K562 (cell line): Measurements from ENCODE around the gene AFDN. TPM values are rescaled to one million over a fixed set of nuclear protein-coding genes. Genes with fewer than 3 reads are reported as not detected.

Experiments used
- ATAC-seq: fragments of 200-7000 bp; cut with Tn5 transposase; 3 replicates; pipeline ENCODE4 v1.9.1; 2020; ENCODE audit warnings: moderate library complexity
- BruUV-seq: library from RNA; stranded (reverse); fragments of 400-500 nt; replicated peaks from 2 replicates; lab custom pipeline; 2021; lab: Mats Ljungman, UMichigan
- CTCF ChIA-PET: fragments of 300-600 bp; formaldehyde crosslinking; extraction: SDS; loops from one replicate; lab custom pipeline; 2021; ENCODE audit warnings: low intra/inter-chr PET ratio; lab: Yijun Ruan, JAX
- POLR2A ChIA-PET: fragments of 300-600, 350-650 bp; sonication (Branson Sonifier 250); formaldehyde crosslinking; extraction: SDS; loops from one replicate; lab custom pipeline; 2021; ENCODE audit warnings: antibody characterized with exemption, inconsistent platforms; lab: Yijun Ruan, JAX
- DNase-seq, 4 experiments: peaks; one replicate each; pipeline versions ENCODE4 v3.0.0 to v3.0.0-alpha.2; 2011 to 2018; ENCODE audit warnings: low spot score in 3 of 4, mixed read lengths in 3 of 4; ENCODE audit errors: extremely low read depth in 1 of 4
- FAIRE-seq: peaks from 2 replicates; lab custom pipeline; 2011; peaks lifted over from hg19 to GRCh38; lab: Jason Lieb, UNC
- H2AFZ ChIP-seq: 2 replicates; pipeline ENCODE4 v1.6.0; 2011; ENCODE audit warnings: low read depth, low read length, control low read depth, inconsistent platforms
- H3K27ac ChIP-seq: fragments of 200-600 bp; 3 replicates; pipeline ENCODE4 v1.8.0; 2011; ENCODE audit warnings: low read depth, mild to moderate bottlenecking, control low read depth, inconsistent platforms, low read length, moderate library complexity, mixed read lengths; ENCODE audit errors: extremely low read depth
- H3K27me3 ChIP-seq, 2 experiments: fragments of 300-600 bp in 1 of 2; 2 replicates in 1 of 2; 3 replicates in 1 of 2; pipeline versions ENCODE4 v1.6.0 to v1.8.0; 2011; ENCODE audit warnings: inconsistent platforms in 2 of 2, low read length in 2 of 2, mild to moderate bottlenecking in 1 of 2, mixed read lengths in 1 of 2, moderate library complexity in 1 of 2; ENCODE audit not compliant: control insufficient read depth in 2 of 2, insufficient read depth in 2 of 2
- H3K36me3 ChIP-seq: fragments of 300-600 bp; 3 replicates; pipeline ENCODE4 v1.8.0; 2011; ENCODE audit warnings: mild to moderate bottlenecking, low read length, inconsistent platforms; ENCODE audit not compliant: control insufficient read depth, insufficient read depth
- H3K4me1 ChIP-seq, 2 experiments: fragments of 200-600 bp in 1 of 2; replicated peaks in 1 of 2; 2 replicates in 1 of 2; 3 replicates in 1 of 2; pipeline versions ENCODE4 v1.5.1 to v1.8.0; 2011; ENCODE audit warnings: inconsistent platforms in 2 of 2, low read length in 2 of 2, mild to moderate bottlenecking in 1 of 2, mixed read lengths in 1 of 2, moderate library complexity in 1 of 2; ENCODE audit not compliant: control insufficient read depth in 2 of 2, insufficient read depth in 2 of 2
- H3K4me2 ChIP-seq: 2 replicates; pipeline ENCODE4 v1.6.1; 2011; ENCODE audit warnings: low read length, control low read depth, inconsistent platforms, mixed read lengths; ENCODE audit not compliant: insufficient read depth
- H3K4me3 ChIP-seq: fragments of 200-600 bp; sonication (generic), shearing (Covaris generic); 2 replicates; pipeline ENCODE4 v1.5.1; 2016; ENCODE audit warnings: control low read depth, inconsistent platforms
- H3K79me2 ChIP-seq: fragments of 200-600 bp; 3 replicates; pipeline ENCODE4 v1.8.0; 2011; ENCODE audit warnings: low read length, inconsistent platforms; ENCODE audit not compliant: control insufficient read depth, insufficient read depth
- H3K9ac ChIP-seq, 2 experiments: 2 replicates each; pipeline versions ENCODE4 v1.6.0 to v1.6.1; 2011; ENCODE audit warnings: low read depth in 2 of 2, low read length in 2 of 2, control low read depth in 1 of 2, inconsistent platforms in 1 of 2, mild to moderate bottlenecking in 1 of 2, mixed read lengths in 1 of 2; ENCODE audit not compliant: insufficient read depth in 1 of 2
- H3K9me1 ChIP-seq: one replicate; pipeline ENCODE4 v1.6.0; 2011; ENCODE audit warnings: inconsistent platforms, mild to moderate bottlenecking, low read length, moderate library complexity; ENCODE audit not compliant: control insufficient read depth, insufficient read depth
- H3K9me3 ChIP-seq: replicated peaks from 2 replicates; pipeline ENCODE4 v1.5.1; 2011; ENCODE audit warnings: low read depth, low read length, inconsistent platforms; ENCODE audit not compliant: control insufficient read depth, insufficient read depth
- H4K20me1 ChIP-seq: replicated peaks from 2 replicates; pipeline ENCODE4 v1.6.1; 2011; ENCODE audit warnings: low read length, inconsistent platforms, mixed read lengths; ENCODE audit not compliant: control insufficient read depth, insufficient read depth
- KLF1 ChIP-seq: fragments of 450-650 bp; IDR thresholded peaks from 2 replicates; pipeline ENCODE4 v1.6.1; 2016; ENCODE audit warnings: missing genetic modification characterization, missing compliant biosample characterization
- LARP7 ChIP-seq: fragments of 450-650 bp; IDR thresholded peaks from 2 replicates; pipeline ENCODE4 v1.6.1; 2016
- MAFF ChIP-seq: IDR thresholded peaks from 2 replicates; pipeline ENCODE4 v1.6.1; 2012; ENCODE audit warnings: low read length, improper control_type of control experiment
- MAFG ChIP-seq: fragments of 450-650 bp; conservative IDR thresholded peaks from 2 replicates; pipeline ENCODE4 v1.6.1; 2016; ENCODE audit warnings: missing genetic modification characterization, missing compliant biosample characterization
- MBD2 ChIP-seq: sonication (generic); IDR thresholded peaks from 2 replicates; pipeline ENCODE4 v1.6.1; 2016; ENCODE audit warnings: low read depth, borderline replicate concordance
- MCM3 ChIP-seq: fragments of 450-650 bp; IDR thresholded peaks from 2 replicates; pipeline ENCODE4 v1.6.1; 2016
- MLLT1 ChIP-seq, 2 experiments: fragments of 450-650 bp; IDR thresholded peaks; 2 replicates each; pipeline ENCODE4 v1.6.1; 2016
- NCOA1 ChIP-seq: fragments of 450-650 bp; IDR thresholded peaks from 2 replicates; pipeline ENCODE4 v1.6.1; 2016; ENCODE audit warnings: low read depth
- PYGO2 ChIP-seq: fragments of 450-650 bp; IDR thresholded peaks from 2 replicates; pipeline ENCODE4 v1.6.1; 2016; ENCODE audit warnings: mild to moderate bottlenecking, missing genetic modification characterization, moderate library complexity, missing compliant biosample characterization
- SRSF1 ChIP-seq: fragments of 200-400 bp; formaldehyde crosslinking; IDR thresholded peaks from 2 replicates; pipeline ENCODE4 v1.6.1; 2017; ENCODE audit warnings: mild to moderate bottlenecking, low read depth, low read length, moderate library complexity
- TFAP4 ChIP-seq: sonication (generic); formaldehyde crosslinking; IDR thresholded peaks from 2 replicates; pipeline ENCODE4 v1.8.0; 2022; ENCODE audit warnings: missing genetic modification reagents, mild to moderate bottlenecking, moderate library complexity, borderline replicate concordance
- THRAP3 ChIP-seq: fragments of 450-650 bp; IDR thresholded peaks from 2 replicates; pipeline ENCODE4 v1.6.1; 2016; ENCODE audit warnings: mild to moderate bottlenecking, inconsistent platforms, borderline replicate concordance
- ZNF143 ChIP-seq: sonication (generic); formaldehyde crosslinking; IDR thresholded peaks from 2 replicates; pipeline ENCODE4 v1.9.0; 2022; ENCODE audit warnings: mild to moderate bottlenecking, missing genetic modification reagents
- ZNF316 ChIP-seq: fragments of 450-650 bp; IDR thresholded peaks from 2 replicates; pipeline ENCODE4 v1.6.1; 2016
- ZNF507 ChIP-seq: conservative IDR thresholded peaks from 2 replicates; pipeline ENCODE4 v1.6.1; 2017; ENCODE audit warnings: missing genetic modification characterization, missing compliant biosample characterization
- ZNF644 ChIP-seq: fragments of 200-800 bp; sonication (Bioruptor generic); IDR thresholded peaks from 2 replicates; pipeline ENCODE4 v1.6.1; 2016; ENCODE audit warnings: low read depth, missing genetic modification characterization, missing compliant biosample characterization
- WGBS: fragments of 100-300 bp; shearing (Covaris generic); methylation state at CpG from one replicate; pipeline ENCODE4 v1.1.6; 2016; ENCODE audit warnings: low coverage, mixed read lengths; ENCODE audit not compliant: insufficient coverage; ENCODE audit errors: missing lambda C conversion rate; 5-methylcytosine and 5-hydroxymethylcytosine counted together
- in situ Hi-C: fragments of 300-500 bp; cut with MboI; formaldehyde crosslinking; loops from 4 replicates; pipeline ENCODE4 v1.15.0; 2018; ENCODE audit warnings: inconsistent platforms, mixed read lengths
- intact Hi-C: fragments of 100-400 bp; cut with micrococcal nuclease; formaldehyde crosslinking; loops from 2 replicates; pipeline ENCODE4 v1.14.2; 2022
- polyA plus RNA-seq, 8 experiments: library from polyadenylated mRNA; depleted of rRNA in 4 of 8; stranded (reverse) in 5 of 8; unstranded in 3 of 8; fragments of >200 nt; fragmentation: Nextera tagmentation in 2 of 8; fragmentation: Illumina TruSeq in 1 of 8; extraction: Ambion mirVana in 2 of 8; extraction: Trizol in 1 of 8; gene quantifications; 2 replicates each; pipeline versions ENCODE4 v1.2.1 to v1.2.3, GENCODE V29; 2011 to 2014; ENCODE audit warnings: inconsistent platforms in 1 of 8, missing spikeins in 1 of 8
- total RNA-seq, 7 experiments: library from RNA; depleted of rRNA in 6 of 7; stranded (reverse); fragments of >200 nt in 6 of 7; fragmentation: Illumina TruSeq in 2 of 7; extraction: Trizol in 2 of 7; gene quantifications; 2 replicates each; pipeline versions ENCODE4 v1.2.1 to v1.2.3, GENCODE V29; 2011 to 2021; ENCODE audit warnings: low replicate concordance in 1 of 7
- TF ChIP-seq, protein P1 (sequence below): fragments of 450-650 bp; formaldehyde crosslinking; IDR thresholded peaks from 2 replicates; pipeline ENCODE4 v1.4.0; 2022; ENCODE audit warnings: missing genetic modification characterization
- TF ChIP-seq, protein P2 (sequence below): fragments of 250-450 bp; sonication (Bioruptor Pico); IDR thresholded peaks from 2 replicates; pipeline ENCODE4 v1.5.0; 2021; ENCODE audit warnings: mild to moderate bottlenecking, borderline replicate concordance
- TF ChIP-seq, protein P3 (sequence below): sonication (generic); formaldehyde crosslinking; IDR thresholded peaks from 2 replicates; pipeline ENCODE4 v1.8.0; 2022; ENCODE audit warnings: mild to moderate bottlenecking, missing genetic modification reagents

AFDN gene
- total and polyA plus RNA-seq, 9 of the 15 experiments (the other 6 are each of a cell fraction or from before 2014, with no cell fraction given): 7.2 to 129 (median 105) TPM

GRCh38 chr6:167928111-167928510, 101.4 kb downstream of the AFDN start:
- H4K20me1 ChIP-seq: no peaks in the 10 kb centered on the region; the same call in 1 of the 2 replicates
- H3K4me1 ChIP-seq: no peaks in the 10 kb centered on the region
- no peak overlapping the region for H3K9ac ChIP-seq
- in situ Hi-C loops: no loop called here
- H3K27ac ChIP-seq: no peak overlapping the region
- no peaks in the 10 kb centered on the region for H3K9me3 ChIP-seq
- no TSS peak for BruUV-seq
- H3K79me2 ChIP-seq: no peaks in the 10 kb centered on the region
- no peaks in the 10 kb centered on the region for H3K27me3 ChIP-seq
- H3K4me3 ChIP-seq: no peak overlapping the region
- DNase-seq: no peak
- no peak for ATAC-seq
- TF ChIP-seq MBD2: no peak
- TF ChIP-seq MLLT1 (IDR thresholded peaks at IDR 0.05): no peak
- no peak for TF ChIP-seq MAFG
- TF ChIP-seq, protein P1, sequence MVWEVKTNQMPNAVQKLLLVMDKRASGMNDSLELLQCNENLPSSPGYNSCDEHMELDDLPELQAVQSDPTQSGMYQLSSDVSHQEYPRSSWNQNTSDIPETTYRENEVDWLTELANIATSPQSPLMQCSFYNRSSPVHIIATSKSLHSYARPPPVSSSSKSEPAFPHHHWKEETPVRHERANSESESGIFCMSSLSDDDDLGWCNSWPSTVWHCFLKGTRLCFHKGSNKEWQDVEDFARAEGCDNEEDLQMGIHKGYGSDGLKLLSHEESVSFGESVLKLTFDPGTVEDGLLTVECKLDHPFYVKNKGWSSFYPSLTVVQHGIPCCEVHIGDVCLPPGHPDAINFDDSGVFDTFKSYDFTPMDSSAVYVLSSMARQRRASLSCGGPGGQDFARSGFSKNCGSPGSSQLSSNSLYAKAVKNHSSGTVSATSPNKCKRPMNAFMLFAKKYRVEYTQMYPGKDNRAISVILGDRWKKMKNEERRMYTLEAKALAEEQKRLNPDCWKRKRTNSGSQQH: no peak
- TF ChIP-seq ZNF316: no peak
- TF ChIP-seq MCM3: no peak
- TF ChIP-seq, protein P2, sequence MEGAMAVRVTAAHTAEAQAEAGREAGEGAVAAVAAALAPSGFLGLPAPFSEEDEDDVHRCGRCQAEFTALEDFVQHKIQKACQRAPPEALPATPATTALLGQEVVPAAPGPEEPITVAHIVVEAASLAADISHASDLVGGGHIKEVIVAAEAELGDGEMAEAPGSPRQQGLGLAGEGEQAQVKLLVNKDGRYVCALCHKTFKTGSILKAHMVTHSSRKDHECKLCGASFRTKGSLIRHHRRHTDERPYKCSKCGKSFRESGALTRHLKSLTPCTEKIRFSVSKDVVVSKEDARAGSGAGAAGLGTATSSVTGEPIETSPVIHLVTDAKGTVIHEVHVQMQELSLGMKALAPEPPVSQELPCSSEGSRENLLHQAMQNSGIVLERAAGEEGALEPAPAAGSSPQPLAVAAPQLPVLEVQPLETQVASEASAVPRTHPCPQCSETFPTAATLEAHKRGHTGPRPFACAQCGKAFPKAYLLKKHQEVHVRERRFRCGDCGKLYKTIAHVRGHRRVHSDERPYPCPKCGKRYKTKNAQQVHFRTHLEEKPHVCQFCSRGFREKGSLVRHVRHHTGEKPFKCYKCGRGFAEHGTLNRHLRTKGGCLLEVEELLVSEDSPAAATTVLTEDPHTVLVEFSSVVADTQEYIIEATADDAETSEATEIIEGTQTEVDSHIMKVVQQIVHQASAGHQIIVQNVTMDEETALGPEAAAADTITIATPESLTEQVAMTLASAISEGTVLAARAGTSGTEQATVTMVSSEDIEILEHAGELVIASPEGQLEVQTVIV (CRISPR knock-in tag): no peak
- TF ChIP-seq THRAP3: no peak
- TF ChIP-seq KLF1 (tag): no peak
- TF ChIP-seq, protein P3, sequence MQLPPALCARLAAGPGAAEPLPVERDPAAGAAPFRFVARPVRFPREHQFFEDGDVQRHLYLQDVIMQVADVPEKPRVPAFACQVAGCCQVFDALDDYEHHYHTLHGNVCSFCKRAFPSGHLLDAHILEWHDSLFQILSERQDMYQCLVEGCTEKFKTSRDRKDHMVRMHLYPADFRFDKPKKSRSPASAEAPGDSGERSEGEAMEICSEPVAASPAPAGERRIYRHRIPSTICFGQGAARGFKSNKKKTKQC (CRISPR knock-in tag): no peak
- no peak for TF ChIP-seq NCOA1
- TF ChIP-seq ZNF644 (tag): no peak
- TF ChIP-seq ZNF143 (CRISPR knock-in tag): no peak
- TF ChIP-seq ZNF507: no peak
- no peak for TF ChIP-seq TFAP4
- no peak for TF ChIP-seq LARP7
- TF ChIP-seq MAFF: no peak
- no peak for TF ChIP-seq PYGO2
- no peak for TF ChIP-seq SRSF1
- TF ChIP-seq, all 486 proteins: peak for 0
- Histone ChIP-seq H3K36me3 (peaks cover 79% of the 10 kb centered on the region), H2AFZ (no peak overlapping the region), H3K4me2 (no peak overlapping the region), H3K9me1 (no peaks in the 10 kb centered on the region)
- ChIA-PET POLR2A (interaction anchor here (0.9 kb wide), 1 partner anchor 11 kb away, joined by 4 read pairs; no protein-coding TSS in a partner anchor), CTCF (no interaction called here)
- intact Hi-C loops: no loop called here
- WGBS: 93% methylated on average over 3 of the region's 3 CpGs
- no peak for FAIRE-seq
